ENCODE results near the gene OR9A4. TPM values are rescaled to one million over a fixed set of nuclear protein-coding genes. Genes with fewer than 3 reads are reported as not detected.

OR9A4 gene
- total and polyA plus RNA-seq, 10 of the 15 experiments (the other 5 are each of a cell fraction or from before 2014, with no cell fraction given) = not detected

DNA sequence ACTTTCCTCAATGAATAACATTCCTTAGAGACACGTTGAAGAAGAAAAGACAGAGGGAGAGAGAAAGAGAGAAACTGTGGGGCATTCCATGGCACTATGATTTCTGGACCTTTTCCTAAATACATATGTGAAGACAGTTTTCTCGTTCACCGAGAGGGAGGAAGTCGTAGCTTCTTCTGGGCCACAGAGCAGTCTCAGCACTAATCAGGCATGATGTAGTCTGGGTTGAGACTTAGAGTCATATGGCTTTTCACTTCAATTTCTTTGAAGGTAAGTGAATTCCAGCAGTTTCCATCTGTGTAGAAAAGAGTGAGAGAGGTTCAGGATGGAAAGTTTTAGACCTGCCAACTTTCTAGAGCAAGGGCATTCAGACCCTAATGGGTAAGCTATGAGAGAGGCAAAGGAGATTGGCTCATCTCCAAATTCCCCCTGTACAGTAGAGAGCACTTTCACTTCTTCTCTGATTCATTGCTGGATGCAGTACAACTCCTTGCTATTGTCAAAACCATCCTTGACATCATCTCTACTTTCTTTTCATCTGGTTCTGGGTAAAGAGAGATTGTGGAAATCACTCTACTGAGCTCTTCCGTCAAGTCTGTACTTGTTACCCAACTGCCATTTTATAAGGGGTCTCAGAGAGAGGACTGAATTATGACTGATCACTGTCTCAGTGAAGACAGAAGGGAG, 31.5 kb upstream of the OR9A4 start (continued):
- TF ChIP-seq POLR2AphosphoS5 (IDR thresholded peaks at IDR 0.05; ENCODE audit: low read length) (no peak), ZNF384 (IDR thresholded peaks at IDR 0.05; ENCODE audit: borderline replicate concordance, low read depth, low read length) (no peak), TARDBP (IDR thresholded peaks at IDR 0.05; ENCODE audit: borderline replicate concordance) (0 out of 2 replicates have a peak, but pooled peaks have one; percentile 37), IKZF1 (conservative IDR thresholded peaks at IDR 0.05) (0 out of 2 replicates have a peak, but pooled peaks have one; percentile 15), SMAD1 (IDR thresholded peaks at IDR 0.05; ENCODE audit: low read depth, partially characterized antibody) (no peak), POLR2A (IDR thresholded peaks at IDR 0.05; ENCODE audit: low read depth, low read length) (no peak), NFYB (IDR thresholded peaks at IDR 0.05; ENCODE audit: insufficient read depth, low read depth, low read length) (no peak), NBN (IDR thresholded peaks at IDR 0.05) (no peak), RCOR1 (conservative IDR thresholded peaks at IDR 0.05; ENCODE audit: low read depth, low read length) (no peak), HCFC1 (IDR thresholded peaks at IDR 0.05; ENCODE audit: low read length) (no peak), ATF7 (IDR thresholded peaks at IDR 0.05; ENCODE audit: low read depth) (0 out of 2 replicates have a peak, but pooled peaks have one; percentile 42), SRF (IDR thresholded peaks at IDR 0.05; ENCODE audit: low read depth in 2 of 2, low read length in 2 of 2) (0 out of 4 replicates have a peak, but pooled peaks of 1 of the 2 experiments have one; percentile 33), MEF2A (IDR thresholded peaks at IDR 0.05; ENCODE audit: insufficient read depth, low read depth, low read length) (0 out of 2 replicates have a peak, but pooled peaks have one; percentile 27), EED (IDR thresholded peaks at IDR 0.05; ENCODE audit: low read depth) (peak; percentile 97), KLF5 (IDR thresholded peaks at IDR 0.05; ENCODE audit: partially characterized antibody) (no peak), RB1 (IDR thresholded peaks at IDR 0.05; ENCODE audit: borderline replicate concordance) (no peak), SMARCA5 (IDR thresholded peaks at IDR 0.05) (no peak), TCF3 (IDR thresholded peaks at IDR 0.05; ENCODE audit: borderline replicate concordance, insufficient read depth, low read depth, low read length) (no peak), BMI1 (IDR thresholded peaks at IDR 0.05; ENCODE audit: borderline replicate concordance) (no peak)
- TF ChIP-seq, protein P1, sequence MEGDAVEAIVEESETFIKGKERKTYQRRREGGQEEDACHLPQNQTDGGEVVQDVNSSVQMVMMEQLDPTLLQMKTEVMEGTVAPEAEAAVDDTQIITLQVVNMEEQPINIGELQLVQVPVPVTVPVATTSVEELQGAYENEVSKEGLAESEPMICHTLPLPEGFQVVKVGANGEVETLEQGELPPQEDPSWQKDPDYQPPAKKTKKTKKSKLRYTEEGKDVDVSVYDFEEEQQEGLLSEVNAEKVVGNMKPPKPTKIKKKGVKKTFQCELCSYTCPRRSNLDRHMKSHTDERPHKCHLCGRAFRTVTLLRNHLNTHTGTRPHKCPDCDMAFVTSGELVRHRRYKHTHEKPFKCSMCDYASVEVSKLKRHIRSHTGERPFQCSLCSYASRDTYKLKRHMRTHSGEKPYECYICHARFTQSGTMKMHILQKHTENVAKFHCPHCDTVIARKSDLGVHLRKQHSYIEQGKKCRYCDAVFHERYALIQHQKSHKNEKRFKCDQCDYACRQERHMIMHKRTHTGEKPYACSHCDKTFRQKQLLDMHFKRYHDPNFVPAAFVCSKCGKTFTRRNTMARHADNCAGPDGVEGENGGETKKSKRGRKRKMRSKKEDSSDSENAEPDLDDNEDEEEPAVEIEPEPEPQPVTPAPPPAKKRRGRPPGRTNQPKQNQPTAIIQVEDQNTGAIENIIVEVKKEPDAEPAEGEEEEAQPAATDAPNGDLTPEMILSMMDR (IDR thresholded peaks at IDR 0.05 in 2 of 3, conservative IDR thresholded peaks at IDR 0.05 in 1 of 3; ENCODE audit: control insufficient read depth in 2 of 3, extremely low read depth in 1 of 3, insufficient read depth in 1 of 3, low read depth in 3 of 3, low read length in 3 of 3) = no peak
- TF ChIP-seq, protein P2, sequence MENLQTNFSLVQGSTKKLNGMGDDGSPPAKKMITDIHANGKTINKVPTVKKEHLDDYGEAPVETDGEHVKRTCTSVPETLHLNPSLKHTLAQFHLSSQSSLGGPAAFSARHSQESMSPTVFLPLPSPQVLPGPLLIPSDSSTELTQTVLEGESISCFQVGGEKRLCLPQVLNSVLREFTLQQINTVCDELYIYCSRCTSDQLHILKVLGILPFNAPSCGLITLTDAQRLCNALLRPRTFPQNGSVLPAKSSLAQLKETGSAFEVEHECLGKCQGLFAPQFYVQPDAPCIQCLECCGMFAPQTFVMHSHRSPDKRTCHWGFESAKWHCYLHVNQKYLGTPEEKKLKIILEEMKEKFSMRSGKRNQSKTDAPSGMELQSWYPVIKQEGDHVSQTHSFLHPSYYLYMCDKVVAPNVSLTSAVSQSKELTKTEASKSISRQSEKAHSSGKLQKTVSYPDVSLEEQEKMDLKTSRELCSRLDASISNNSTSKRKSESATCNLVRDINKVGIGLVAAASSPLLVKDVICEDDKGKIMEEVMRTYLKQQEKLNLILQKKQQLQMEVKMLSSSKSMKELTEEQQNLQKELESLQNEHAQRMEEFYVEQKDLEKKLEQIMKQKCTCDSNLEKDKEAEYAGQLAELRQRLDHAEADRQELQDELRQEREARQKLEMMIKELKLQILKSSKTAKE (IDR thresholded peaks at IDR 0.05; ENCODE audit: low read depth, poor library complexity, severe bottlenecking) = no peak
- TF ChIP-seq, protein P3, sequence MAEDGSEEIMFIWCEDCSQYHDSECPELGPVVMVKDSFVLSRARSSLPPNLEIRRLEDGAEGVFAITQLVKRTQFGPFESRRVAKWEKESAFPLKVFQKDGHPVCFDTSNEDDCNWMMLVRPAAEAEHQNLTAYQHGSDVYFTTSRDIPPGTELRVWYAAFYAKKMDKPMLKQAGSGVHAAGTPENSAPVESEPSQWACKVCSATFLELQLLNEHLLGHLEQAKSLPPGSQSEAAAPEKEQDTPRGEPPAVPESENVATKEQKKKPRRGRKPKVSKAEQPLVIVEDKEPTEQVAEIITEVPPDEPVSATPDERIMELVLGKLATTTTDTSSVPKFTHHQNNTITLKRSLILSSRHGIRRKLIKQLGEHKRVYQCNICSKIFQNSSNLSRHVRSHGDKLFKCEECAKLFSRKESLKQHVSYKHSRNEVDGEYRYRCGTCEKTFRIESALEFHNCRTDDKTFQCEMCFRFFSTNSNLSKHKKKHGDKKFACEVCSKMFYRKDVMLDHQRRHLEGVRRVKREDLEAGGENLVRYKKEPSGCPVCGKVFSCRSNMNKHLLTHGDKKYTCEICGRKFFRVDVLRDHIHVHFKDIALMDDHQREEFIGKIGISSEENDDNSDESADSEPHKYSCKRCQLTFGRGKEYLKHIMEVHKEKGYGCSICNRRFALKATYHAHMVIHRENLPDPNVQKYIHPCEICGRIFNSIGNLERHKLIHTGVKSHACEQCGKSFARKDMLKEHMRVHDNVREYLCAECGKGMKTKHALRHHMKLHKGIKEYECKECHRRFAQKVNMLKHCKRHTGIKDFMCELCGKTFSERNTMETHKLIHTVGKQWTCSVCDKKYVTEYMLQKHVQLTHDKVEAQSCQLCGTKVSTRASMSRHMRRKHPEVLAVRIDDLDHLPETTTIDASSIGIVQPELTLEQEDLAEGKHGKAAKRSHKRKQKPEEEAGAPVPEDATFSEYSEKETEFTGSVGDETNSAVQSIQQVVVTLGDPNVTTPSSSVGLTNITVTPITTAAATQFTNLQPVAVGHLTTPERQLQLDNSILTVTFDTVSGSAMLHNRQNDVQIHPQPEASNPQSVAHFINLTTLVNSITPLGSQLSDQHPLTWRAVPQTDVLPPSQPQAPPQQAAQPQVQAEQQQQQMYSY (CRISPR knock-in tag; IDR thresholded peaks at IDR 0.05) = no peak

Measured in GM12878 (cell line).